ENCODE measurements around the gene MIGA1.

MIGA1 gene

DNA sequence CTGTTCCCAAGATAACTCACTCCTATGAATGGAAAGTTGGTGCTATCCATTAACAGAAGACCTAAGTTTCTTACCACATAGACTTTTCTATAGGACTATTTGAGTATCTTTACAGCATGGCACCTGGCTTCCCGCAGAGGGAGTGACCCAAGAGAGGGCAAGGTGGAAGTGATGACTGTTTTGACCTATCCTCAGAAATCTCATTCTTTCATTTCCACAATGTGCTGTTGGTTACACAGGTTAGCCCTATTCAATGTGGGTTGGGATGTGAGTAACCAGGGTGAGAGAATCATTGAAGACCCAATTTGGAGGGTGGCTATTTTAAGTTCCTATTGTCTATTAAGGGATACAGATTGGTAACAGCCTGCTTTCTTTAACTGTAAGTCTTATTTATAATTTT lies 70.6 kb downstream of the MIGA1 start:
- TF ChIP-seq, protein P1, sequence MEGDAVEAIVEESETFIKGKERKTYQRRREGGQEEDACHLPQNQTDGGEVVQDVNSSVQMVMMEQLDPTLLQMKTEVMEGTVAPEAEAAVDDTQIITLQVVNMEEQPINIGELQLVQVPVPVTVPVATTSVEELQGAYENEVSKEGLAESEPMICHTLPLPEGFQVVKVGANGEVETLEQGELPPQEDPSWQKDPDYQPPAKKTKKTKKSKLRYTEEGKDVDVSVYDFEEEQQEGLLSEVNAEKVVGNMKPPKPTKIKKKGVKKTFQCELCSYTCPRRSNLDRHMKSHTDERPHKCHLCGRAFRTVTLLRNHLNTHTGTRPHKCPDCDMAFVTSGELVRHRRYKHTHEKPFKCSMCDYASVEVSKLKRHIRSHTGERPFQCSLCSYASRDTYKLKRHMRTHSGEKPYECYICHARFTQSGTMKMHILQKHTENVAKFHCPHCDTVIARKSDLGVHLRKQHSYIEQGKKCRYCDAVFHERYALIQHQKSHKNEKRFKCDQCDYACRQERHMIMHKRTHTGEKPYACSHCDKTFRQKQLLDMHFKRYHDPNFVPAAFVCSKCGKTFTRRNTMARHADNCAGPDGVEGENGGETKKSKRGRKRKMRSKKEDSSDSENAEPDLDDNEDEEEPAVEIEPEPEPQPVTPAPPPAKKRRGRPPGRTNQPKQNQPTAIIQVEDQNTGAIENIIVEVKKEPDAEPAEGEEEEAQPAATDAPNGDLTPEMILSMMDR (conservative IDR thresholded peaks at IDR 0.05; ENCODE audit: low read depth, low read length): no peak
- H3K4me3 ChIP-seq (ENCODE audit: low read depth, low read length): no peak overlapping the region
- DNase-seq (ENCODE audit: low read depth): no peak

DNA sequence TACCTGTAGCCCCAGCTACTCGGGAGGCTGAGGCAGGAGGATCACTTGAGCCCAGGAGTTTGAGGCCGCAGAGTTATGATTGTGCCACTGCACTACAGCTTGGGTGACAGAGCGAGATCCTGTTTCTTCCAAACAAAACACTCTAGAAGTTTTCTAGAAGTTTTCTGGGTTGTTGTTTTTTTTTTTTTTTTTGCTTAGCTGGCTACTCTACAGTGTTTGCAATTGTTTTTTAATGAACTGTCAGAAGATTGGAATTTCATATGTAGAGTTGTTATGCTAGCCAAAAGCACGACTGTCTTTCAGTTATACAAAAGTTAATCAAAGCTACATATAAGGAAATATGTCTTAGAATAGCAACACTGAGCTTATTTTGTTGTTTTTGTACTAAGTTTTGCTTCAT lies 78.1 kb downstream of the MIGA1 start:
- TF ChIP-seq, protein P1 (conservative IDR thresholded peaks at IDR 0.05; ENCODE audit: low read depth, low read length): no peak
- DNase-seq (ENCODE audit: low read depth): peak; percentile 69
- H3K4me3 ChIP-seq (ENCODE audit: low read depth, low read length): no peak overlapping the region

DNA sequence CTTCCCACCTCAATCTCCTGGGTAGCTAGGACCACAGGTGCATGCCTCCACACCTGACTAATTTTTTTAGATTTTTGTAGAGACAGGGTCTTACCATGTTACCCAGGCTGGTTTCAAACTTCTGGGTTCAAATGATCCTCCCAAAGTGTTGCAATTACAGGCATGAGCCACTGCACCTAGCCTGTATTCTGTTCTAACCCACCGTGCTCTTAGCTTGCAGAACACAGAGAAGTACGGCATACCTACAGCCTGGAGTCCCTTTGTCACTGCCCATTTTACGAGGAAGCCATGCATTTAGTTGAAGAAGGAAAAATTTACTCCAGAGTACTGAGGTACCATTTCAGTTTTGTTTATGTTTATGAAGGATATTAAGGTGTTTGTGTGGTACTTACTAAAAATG lies 79.3 kb downstream of the MIGA1 start:
- DNase-seq (ENCODE audit: low read depth): no peak
- H3K4me3 ChIP-seq (ENCODE audit: low read depth, low read length): no peak overlapping the region
- TF ChIP-seq, protein P1 (conservative IDR thresholded peaks at IDR 0.05; ENCODE audit: low read depth, low read length): no peak

DNA sequence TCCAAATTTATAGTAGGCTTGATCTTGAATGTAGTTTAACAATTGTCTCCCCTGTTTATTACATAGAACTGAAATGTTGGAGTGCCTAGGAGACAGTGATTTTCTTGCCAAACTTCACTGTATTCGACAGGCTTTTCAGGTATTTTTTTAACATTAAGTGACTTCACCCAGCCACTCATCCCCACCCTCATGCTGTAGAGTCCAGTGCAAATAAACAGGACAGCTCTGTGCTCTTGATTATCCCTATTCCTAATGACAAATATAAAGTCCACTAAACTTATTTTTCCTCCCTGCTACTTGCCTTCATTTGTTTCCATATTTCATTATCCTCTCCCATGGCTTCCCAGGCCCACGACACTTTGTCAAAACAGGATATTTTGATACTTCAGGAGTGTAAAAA lies 79.8 kb downstream of the MIGA1 start:
- DNase-seq (ENCODE audit: low read depth): no peak
- TF ChIP-seq, protein P1 (conservative IDR thresholded peaks at IDR 0.05; ENCODE audit: low read depth, low read length): no peak
- H3K4me3 ChIP-seq (ENCODE audit: low read depth, low read length): no peak overlapping the region

DNA sequence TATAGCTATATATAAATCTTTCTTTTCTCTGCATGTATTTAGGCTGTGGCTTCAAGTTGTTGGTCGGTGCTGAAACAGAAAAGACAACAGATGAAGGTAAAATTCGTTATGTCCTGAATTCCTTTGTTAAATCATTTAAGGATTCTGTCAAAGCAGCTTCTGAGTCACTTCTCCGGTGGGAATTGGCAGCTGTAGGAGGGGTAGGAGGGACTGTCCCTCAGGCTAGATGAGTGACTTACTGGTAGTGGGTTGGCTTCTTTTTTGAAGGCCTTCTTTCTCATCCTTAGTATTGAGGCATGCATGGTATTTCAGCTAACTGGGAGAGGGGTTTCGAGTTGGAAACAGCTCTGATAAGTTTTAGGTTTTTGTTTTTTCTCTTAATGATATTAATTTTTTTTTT lies 86.8 kb downstream of the MIGA1 start:
- TF ChIP-seq, protein P1 (conservative IDR thresholded peaks at IDR 0.05; ENCODE audit: low read depth, low read length): no peak
- no peak for DNase-seq (ENCODE audit: low read depth)
- no peak overlapping the region for H3K4me3 ChIP-seq (ENCODE audit: low read depth, low read length)

DNA sequence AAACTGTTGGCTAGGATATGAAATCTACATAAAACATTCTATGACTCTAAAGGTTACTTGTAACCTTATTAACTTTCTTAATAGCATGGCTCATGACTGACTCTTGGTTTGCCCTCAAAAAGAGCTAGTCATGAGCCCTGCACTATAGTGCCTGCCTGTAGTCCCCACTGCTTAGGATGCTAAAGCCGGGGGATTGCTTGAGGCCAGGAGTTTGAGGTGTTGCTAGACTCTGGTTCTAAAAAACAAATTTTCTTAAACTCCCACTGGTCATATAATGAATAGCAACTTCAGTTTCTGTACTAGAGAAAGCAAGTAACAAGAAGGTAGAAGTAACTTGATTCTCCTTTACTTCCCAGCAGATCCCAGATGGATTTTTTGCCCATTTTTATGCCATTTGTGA lies 93.2 kb downstream of the MIGA1 start:
- H3K4me3 ChIP-seq (ENCODE audit: low read depth, low read length): no peak overlapping the region
- TF ChIP-seq, protein P1 (conservative IDR thresholded peaks at IDR 0.05; ENCODE audit: low read depth, low read length): no peak
- DNase-seq (ENCODE audit: low read depth): no peak

DNA sequence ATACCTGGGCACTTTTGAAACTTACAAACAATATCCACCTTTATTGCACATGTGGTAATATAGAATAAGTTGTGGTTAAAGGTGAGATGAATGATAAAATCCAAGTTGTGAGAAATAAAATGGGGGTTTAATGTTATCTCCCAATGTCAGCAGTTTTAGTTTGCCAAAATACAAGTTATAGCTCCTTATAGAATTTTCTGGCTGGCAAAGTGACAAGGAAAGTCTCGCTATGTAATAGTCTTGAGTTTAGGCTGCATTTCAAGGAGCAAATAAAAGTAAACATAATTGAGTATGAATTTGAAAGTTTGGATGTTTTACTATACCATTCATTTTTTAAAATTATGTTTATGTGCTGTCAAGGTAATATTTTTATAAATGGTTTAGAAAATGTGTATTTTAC lies 94.0 kb downstream of the MIGA1 start:
- TF ChIP-seq, protein P1 (conservative IDR thresholded peaks at IDR 0.05; ENCODE audit: low read depth, low read length): no peak
- DNase-seq (ENCODE audit: low read depth): no peak
- H3K4me3 ChIP-seq (ENCODE audit: low read depth, low read length): no peak overlapping the region

Measured in choroid plexus epithelial cell (primary cell).